Uterus (tissue), 4 donors: ENCODE results near the gene SMIM14. TPM values are rescaled to one million over a fixed set of nuclear protein-coding genes. Genes with fewer than 3 reads are reported as not detected.
"Not testable (repeated sequence)": the region's sequence is repeated elsewhere in the genome, so short reads cannot be mapped to it uniquely, and the experiment has no call there.

Source experiments
- DNase-seq, 2 donors: peaks; one replicate each; pipeline ENCODE4 v3.0.0-alpha.2; 2019 to 2020
- H3K27ac ChIP-seq, 2 donors: fragments of 200-600 bp; sonication (generic); 1 replicate in 1 of 2; 2 replicates in 1 of 2; pipeline ENCODE4 v1.5.1; 2016 to 2018
- H3K27me3 ChIP-seq, 2 donors: fragments of 200-600 bp; sonication (generic); one replicate each; pipeline ENCODE4 v1.5.1; 2018 to 2019; ENCODE audit warnings: control low read depth in 1 of 2
- H3K36me3 ChIP-seq, 2 donors: fragments of 200-600 bp; sonication (generic); one replicate each; pipeline ENCODE4 v1.5.1; 2019; ENCODE audit warnings: control low read depth in 1 of 2
- H3K4me1 ChIP-seq, 2 donors: fragments of 200-600 bp; sonication (generic); one replicate each; pipeline ENCODE4 v1.5.1; 2018 to 2019; ENCODE audit warnings: control low read depth in 1 of 2
- H3K4me3 ChIP-seq, 2 donors: fragments of 200-600 bp; sonication (generic); 1 replicate in 1 of 2; 2 replicates in 1 of 2; pipeline ENCODE4 v1.5.1; 2018 to 2019; ENCODE audit warnings: mild to moderate bottlenecking in 1 of 2
- H3K9me3 ChIP-seq, 2 donors: fragments of 200-600 bp; sonication (generic); one replicate each; pipeline ENCODE4 v1.5.1; 2019; ENCODE audit warnings: control low read depth in 1 of 2
- CTCF ChIP-seq, 4 experiments: fragments of 200-600 bp in 2 of 4; fragments of 450-650 bp in 2 of 4; sonication (generic) in 2 of 4; IDR thresholded peaks; one replicate each; pipeline ENCODE4 v1.5.1; 2016 to 2019; ENCODE audit warnings: antibody characterized with exemption in 4 of 4, mild to moderate bottlenecking in 2 of 4, moderate library complexity in 1 of 4
- POLR2A ChIP-seq, 2 donors: fragments of 450-650 bp; IDR thresholded peaks; one replicate each; pipeline ENCODE4 v1.6.1; 2016; ENCODE audit warnings: antibody characterized with exemption in 2 of 2, mild to moderate bottlenecking in 1 of 2, moderate library complexity in 1 of 2
- intact Hi-C: fragments of 100-400 bp; cut with DNase I; formaldehyde crosslinking; loops from one replicate; pipeline ENCODE4 v1.15.1; 2023; ENCODE audit warnings: low total_unique reads
- total RNA-seq, 4 donors: library from RNA; depleted of rRNA in 3 of 4; stranded (reverse); fragments of >200 nt in 3 of 4; gene quantifications; one replicate each; pipeline versions ENCODE4 v1.1.0 to v1.2.4, GENCODE V29; 2014 to 2023
- donor health status: DM: yes; HTN: yes; CAD: no.

Gene SMIM14
- total RNA-seq: 10 to 100 TPM; 21.3 to 53.2 (median 35.3) TPM

GRCh38 chr4:39638354-39639239, at the start of gene SMIM14:
SMIM14 (minus strand) TSS chr4:39638865; CDS start chr4:39605145, 33,720 bp downstream.
- DNase-seq: peak; percentile 98 to 99
- no peaks in the 10 kb centered on the region for H3K27me3 ChIP-seq
- H3K27ac ChIP-seq: peak within 1 kb of the TSS; percentile 93 to 97
- TF ChIP-seq CTCF (IDR thresholded peaks at IDR 0.05) (peak in 3 of 4 experiments; percentile 22 to 67 (median 35)), POLR2A (IDR thresholded peaks at IDR 0.05) (peak; percentile 96 to 97)
- intact Hi-C loops: loop anchor here (5.0 kb wide), 1 partner anchor 111 kb away; the partner anchor contains the start of gene UGDH
- H3K36me3 ChIP-seq: no peaks in the 10 kb centered on the region
- peak within 1 kb of the TSS; percentile 78 to 80 for H3K4me3 ChIP-seq
- no peaks in the 10 kb centered on the region for H3K4me1 ChIP-seq
- H3K9me3 ChIP-seq: no peaks in the 10 kb centered on the region

- no peaks in the 10 kb centered on the region for H3K36me3 ChIP-seq
- H3K27ac ChIP-seq: no peak overlapping the region
These were observed 48.3 kb upstream of the SMIM14 start for GRCh38 chr4:39687014-39687413.

GRCh38 chr4:39685990-39686389, 47.3 kb upstream of the SMIM14 start:
- TF ChIP-seq CTCF (IDR thresholded peaks at IDR 0.05) (no peak), POLR2A (IDR thresholded peaks at IDR 0.05) (no peak)
- DNase-seq: no peak
- H3K27ac ChIP-seq: no peak overlapping the region
- H3K36me3 ChIP-seq: no peaks in the 10 kb centered on the region
- no peak overlapping the region for H3K4me3 ChIP-seq
- no peaks in the 10 kb centered on the region for H3K4me1 ChIP-seq
- no peaks in the 10 kb centered on the region for H3K9me3 ChIP-seq
- intact Hi-C loops: no loop called here
- no peaks in the 10 kb centered on the region for H3K27me3 ChIP-seq

More at GRCh38 chr4:39687014-39687413, 48.3 kb upstream of the SMIM14 start:
- Histone ChIP-seq H3K27me3 (no peaks in the 10 kb centered on the region), H3K4me1 (no peaks in the 10 kb centered on the region), H3K9me3 (no peaks in the 10 kb centered on the region), H3K4me3 (no peak overlapping the region)
- TF ChIP-seq CTCF (IDR thresholded peaks at IDR 0.05) (no peak), POLR2A (IDR thresholded peaks at IDR 0.05) (no peak)
- intact Hi-C loops: no loop called here
- DNase-seq: no peak

GRCh38 chr4:39682138-39682537, 43.5 kb upstream of the SMIM14 start:
- intact Hi-C loops: no loop called here

GRCh38 chr4:39681003-39681402, 42.3 kb upstream of the SMIM14 start:
- H3K36me3 ChIP-seq, H3K9me3 ChIP-seq, DNase-seq, H3K27ac ChIP-seq, H3K27me3 ChIP-seq, intact Hi-C loops, H3K4me3 ChIP-seq, H3K4me1 ChIP-seq: not testable (repeated sequence)

More at GRCh38 chr4:39682138-39682537, 43.5 kb upstream of the SMIM14 start:
- no peaks in the 10 kb centered on the region for H3K27me3 ChIP-seq
- H3K4me3 ChIP-seq: no peak overlapping the region
- DNase-seq: no peak
- no peaks in the 10 kb centered on the region for H3K36me3 ChIP-seq
- H3K9me3 ChIP-seq: no peaks in the 10 kb centered on the region
- no peaks in the 10 kb centered on the region for H3K4me1 ChIP-seq
- H3K27ac ChIP-seq: no peak overlapping the region
- TF ChIP-seq CTCF (IDR thresholded peaks at IDR 0.05) (no peak), POLR2A (IDR thresholded peaks at IDR 0.05) (no peak)

- intact Hi-C loops, H3K27ac ChIP-seq, H3K4me1 ChIP-seq, DNase-seq, H3K9me3 ChIP-seq, H3K36me3 ChIP-seq, H3K4me3 ChIP-seq, H3K27me3 ChIP-seq: not testable (repeated sequence)
These were observed 37.0 kb upstream of the SMIM14 start for GRCh38 chr4:39675681-39676080.

- H3K36me3 ChIP-seq, H3K4me3 ChIP-seq, H3K4me1 ChIP-seq, H3K27me3 ChIP-seq, DNase-seq, intact Hi-C loops, H3K27ac ChIP-seq, H3K9me3 ChIP-seq: not testable (repeated sequence)
These were observed 31.6 kb upstream of the SMIM14 start for GRCh38 chr4:39670296-39670695.
